ENCODE data around the gene GLB1L.

GLB1L gene

GRCh38 chr2:219248845-219249202 is 3.6 kb upstream of the GLB1L start:
- TF ChIP-seq CTCF (IDR thresholded peaks at IDR 0.05; ENCODE audit: low read depth, low read length) = no peak
- H3K4me3 ChIP-seq (replicated peaks in 1 of 2; ENCODE audit: low read depth in 2 of 2, low read length in 2 of 2) = no peak overlapping the region
- peak in 1 of 2 donors; percentile 21 for DNase-seq (ENCODE audit: low read depth in 2 of 2)

GRCh38 chr2:219247678-219248642 is 2.7 kb upstream of the GLB1L start:
- TF ChIP-seq CTCF (IDR thresholded peaks at IDR 0.05; ENCODE audit: low read depth, low read length) = no peak
- DNase-seq (ENCODE audit: low read depth in 2 of 2) = no peak

GRCh38 chr2:219246559-219246958 is 1.3 kb upstream of the GLB1L start:
- DNase-seq (ENCODE audit: low read depth in 2 of 2) = no peak
- no peak for TF ChIP-seq CTCF (IDR thresholded peaks at IDR 0.05; ENCODE audit: low read depth, low read length)
- H3K4me3 ChIP-seq (replicated peaks in 1 of 2; ENCODE audit: low read depth in 2 of 2, low read length in 2 of 2) = no peak overlapping the region

More at GRCh38 chr2:219247678-219248642, 2.7 kb upstream of the GLB1L start:
- no peak overlapping the region for H3K4me3 ChIP-seq (replicated peaks in 1 of 2; ENCODE audit: low read depth in 2 of 2, low read length in 2 of 2)

GRCh38 chr2:219245899-219246230 is 621 bp upstream of the GLB1L start:
- TF ChIP-seq CTCF (IDR thresholded peaks at IDR 0.05; ENCODE audit: low read depth, low read length) = no peak
- peak overlapping the region; percentile 90 to 95 for H3K4me3 ChIP-seq (replicated peaks in 1 of 2; ENCODE audit: low read depth in 2 of 2, low read length in 2 of 2)
- DNase-seq (ENCODE audit: low read depth in 2 of 2) = no peak

- H3K4me3 ChIP-seq (replicated peaks in 1 of 2; ENCODE audit: low read depth in 2 of 2, low read length in 2 of 2) = peak overlapping the region; percentile 90 to 95
- no peak for TF ChIP-seq CTCF (IDR thresholded peaks at IDR 0.05; ENCODE audit: low read depth, low read length)
- DNase-seq (ENCODE audit: low read depth in 2 of 2) = no peak
These were observed 476 bp downstream of the GLB1L start for GRCh38 chr2:219244789-219245147.

- peak in 1 of 2 donors; percentile 50 for DNase-seq (ENCODE audit: low read depth in 2 of 2)
- peak overlapping the region in 1 of 2 donors; percentile 19 for H3K4me3 ChIP-seq (replicated peaks in 1 of 2; ENCODE audit: low read depth in 2 of 2, low read length in 2 of 2)
These were observed 1.9 kb downstream of the GLB1L start for GRCh38 chr2:219243291-219243761.

More at GRCh38 chr2:219243291-219243761, 1.9 kb downstream of the GLB1L start:
- TF ChIP-seq CTCF (IDR thresholded peaks at IDR 0.05; ENCODE audit: low read depth, low read length) = no peak
